K562 treated with DMSO at 1 percent for 48 hours (cell line): ENCODE measurements around the gene CD96. TPM values are rescaled to one million over a fixed set of nuclear protein-coding genes. Genes with fewer than 3 reads are reported as not detected.

ENCODE experiments used
- total RNA-seq: library from RNA; unstranded; fragments of 300-600 nt; gene quantifications from 2 replicates; pipeline ENCODE4 v1.2.3, GENCODE V29; 2022; ENCODE audit warnings: low replicate concordance; ENCODE audit errors: extremely low read depth

The CD96 gene
- not detected in 2 replicates for total RNA-seq

DNA sequence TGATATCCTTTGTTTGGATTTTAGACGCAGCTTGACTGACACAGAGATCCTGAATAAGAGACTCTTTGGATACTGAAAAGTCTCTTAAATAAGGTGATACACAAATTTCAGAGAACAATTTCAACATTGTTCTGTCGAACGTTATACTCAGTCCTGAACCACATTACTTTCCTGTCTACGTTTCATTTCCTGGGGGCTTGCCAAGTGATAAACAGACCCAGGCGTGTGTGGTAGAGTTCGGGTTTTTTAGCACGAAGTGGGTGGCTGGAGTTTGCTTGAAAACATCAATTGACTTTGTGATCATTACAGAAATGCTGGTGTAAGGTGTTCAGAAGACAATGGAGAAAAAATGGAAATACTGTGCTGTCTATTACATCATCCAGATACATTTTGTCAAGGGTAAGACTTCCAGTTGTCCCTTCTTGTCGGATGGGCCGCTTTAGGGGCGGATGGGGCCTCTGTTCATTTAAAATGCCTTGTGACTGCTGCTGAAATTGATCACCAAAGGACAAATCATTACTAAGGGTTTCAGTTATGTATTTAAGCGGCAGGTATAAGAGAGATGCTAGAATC lies at the start of gene CD96:
CD96 (plus strand) TSS at position 287 of the 573 bp plus-strand sequence; CDS start at position 339, 52 bp downstream.

DNA sequence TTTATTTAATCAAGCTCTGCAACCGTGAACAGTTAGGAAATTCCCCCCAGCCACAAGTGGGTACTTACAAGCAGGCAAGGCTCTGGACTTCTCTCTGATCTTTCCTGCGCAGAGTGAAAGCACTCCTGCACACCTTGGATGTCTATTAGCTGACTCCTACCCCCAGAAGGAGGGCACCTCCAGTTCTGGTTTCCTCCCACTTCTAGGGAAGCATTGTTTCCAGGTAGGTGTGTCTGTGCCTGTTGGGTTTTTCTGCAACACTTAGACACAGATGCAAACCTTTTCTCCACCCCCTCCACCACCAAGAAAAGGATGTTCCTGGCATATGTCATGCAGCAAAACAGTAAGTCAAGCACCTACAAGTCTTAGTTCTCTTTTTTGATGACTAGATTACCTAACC lies 53.2 kb downstream of the CD96 start, which contains the start of gene ZBED2:
ZBED2 (minus strand) TSS at position 115 of the 400 bp plus-strand sequence. CDS start 1,145 bp downstream, outside the sequence.

Other genes starting within 250 kb of the CD96 start
- gene ZBED2, start 53.1 kb downstream of the CD96 start, total RNA-seq = not detected in 2 replicates
- gene PLCXD2, start 132.5 kb downstream of the CD96 start, total RNA-seq = not detected in 2 replicates